ENCODE results near the gene UNC79.

DNA sequence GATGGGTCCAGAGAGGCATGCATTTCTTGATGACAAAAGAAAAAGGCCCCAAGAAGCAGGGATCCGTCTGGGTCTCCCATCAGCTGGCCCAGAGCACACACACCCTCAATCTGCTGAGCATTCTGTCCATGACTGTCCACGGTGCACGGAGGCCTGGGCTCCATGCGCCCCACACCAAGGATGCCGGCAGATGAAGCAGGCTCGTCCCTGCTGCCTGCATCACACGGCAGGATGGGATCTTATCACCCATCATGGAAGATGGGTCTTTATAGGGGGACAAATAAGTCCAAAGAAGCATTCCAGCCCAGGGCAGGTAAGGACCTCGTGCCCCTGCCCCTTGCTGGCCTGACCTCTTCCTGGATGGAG, 297.9 kb downstream of the UNC79 start:
- TF ChIP-seq, protein P1, sequence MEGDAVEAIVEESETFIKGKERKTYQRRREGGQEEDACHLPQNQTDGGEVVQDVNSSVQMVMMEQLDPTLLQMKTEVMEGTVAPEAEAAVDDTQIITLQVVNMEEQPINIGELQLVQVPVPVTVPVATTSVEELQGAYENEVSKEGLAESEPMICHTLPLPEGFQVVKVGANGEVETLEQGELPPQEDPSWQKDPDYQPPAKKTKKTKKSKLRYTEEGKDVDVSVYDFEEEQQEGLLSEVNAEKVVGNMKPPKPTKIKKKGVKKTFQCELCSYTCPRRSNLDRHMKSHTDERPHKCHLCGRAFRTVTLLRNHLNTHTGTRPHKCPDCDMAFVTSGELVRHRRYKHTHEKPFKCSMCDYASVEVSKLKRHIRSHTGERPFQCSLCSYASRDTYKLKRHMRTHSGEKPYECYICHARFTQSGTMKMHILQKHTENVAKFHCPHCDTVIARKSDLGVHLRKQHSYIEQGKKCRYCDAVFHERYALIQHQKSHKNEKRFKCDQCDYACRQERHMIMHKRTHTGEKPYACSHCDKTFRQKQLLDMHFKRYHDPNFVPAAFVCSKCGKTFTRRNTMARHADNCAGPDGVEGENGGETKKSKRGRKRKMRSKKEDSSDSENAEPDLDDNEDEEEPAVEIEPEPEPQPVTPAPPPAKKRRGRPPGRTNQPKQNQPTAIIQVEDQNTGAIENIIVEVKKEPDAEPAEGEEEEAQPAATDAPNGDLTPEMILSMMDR (IDR thresholded peaks at IDR 0.05; ENCODE audit: low read length), result no peak
- TF ChIP-seq EZH2 (IDR thresholded peaks at IDR 0.05; ENCODE audit: borderline replicate concordance, low read length), result no peak

Measured in OCI-LY1 (cell line).